Stimulated activated CD8-positive, alpha-beta memory T cell treated with anti-CD3 and anti-CD28 coated beads, Interleukin-12 subunit alpha, Interleukin-12 subunit beta, amount 100 ng/mL, for 24 hours (primary cell): ENCODE measurements around the gene GLI3.
"Not testable (repeated sequence)": the region's sequence is repeated elsewhere in the genome, so short reads cannot be mapped to it uniquely, and the experiment has no call there.

ENCODE experiments used
- DNase-seq: peaks from one replicate; pipeline ENCODE4 v3.0.0-alpha.2; 2020; ENCODE audit errors: extremely low read depth

GLI3 gene

GRCh38 chr7:42212541-42213090 is 24.4 kb downstream of the GLI3 start:
- no peak for DNase-seq

- DNase-seq = no peak
Measured at GRCh38 chr7:42211938-42212337, 25.1 kb downstream of the GLI3 start.

- no peak for DNase-seq
Measured at GRCh38 chr7:42210779-42211178, 26.2 kb downstream of the GLI3 start.

- DNase-seq = no peak
Measured at GRCh38 chr7:42210333-42210732, 26.7 kb downstream of the GLI3 start.

- DNase-seq = not testable (repeated sequence)
Measured at GRCh38 chr7:42209085-42209484, 27.9 kb downstream of the GLI3 start.

GRCh38 chr7:42208572-42208971 is 28.4 kb downstream of the GLI3 start:
- DNase-seq = no peak

GRCh38 chr7:42207420-42207819 is 29.6 kb downstream of the GLI3 start:
- DNase-seq = no peak

GRCh38 chr7:42203336-42203735 is 33.7 kb downstream of the GLI3 start:
- DNase-seq = no peak

GRCh38 chr7:42202601-42203000 is 34.4 kb downstream of the GLI3 start:
- no peak for DNase-seq

- no peak for DNase-seq
Measured at GRCh38 chr7:42198974-42199668, 37.9 kb downstream of the GLI3 start.

GRCh38 chr7:42198296-42198695 is 38.7 kb downstream of the GLI3 start:
- DNase-seq = no peak

- no peak for DNase-seq
Measured at GRCh38 chr7:42197451-42197850, 39.6 kb downstream of the GLI3 start.

GRCh38 chr7:42194238-42194637 is 42.8 kb downstream of the GLI3 start:
- DNase-seq = no peak

GRCh38 chr7:42193471-42194129 is 43.4 kb downstream of the GLI3 start:
- DNase-seq = no peak

GRCh38 chr7:42192851-42193461 is 44.1 kb downstream of the GLI3 start:
- DNase-seq = no peak

GRCh38 chr7:42192066-42192465 is 44.9 kb downstream of the GLI3 start:
- DNase-seq = no peak

GRCh38 chr7:42189535-42189934 is 47.5 kb downstream of the GLI3 start:
- DNase-seq = no peak

GRCh38 chr7:42186151-42186550 is 50.9 kb downstream of the GLI3 start:
- DNase-seq = no peak

GRCh38 chr7:42185726-42186125 is 51.3 kb downstream of the GLI3 start:
- DNase-seq = no peak

- DNase-seq = no peak
Measured at GRCh38 chr7:42183547-42183946, 53.5 kb downstream of the GLI3 start.

- DNase-seq = no peak
Measured at GRCh38 chr7:42181566-42181965, 55.4 kb downstream of the GLI3 start.

- no peak for DNase-seq
Measured at GRCh38 chr7:42180806-42181205, 56.2 kb downstream of the GLI3 start.

- no peak for DNase-seq
Measured at GRCh38 chr7:42176724-42177101, 60.3 kb downstream of the GLI3 start.
